Smooth muscle cell (in vitro differentiated cells): ENCODE measurements around the gene PLXNB1. TPM values are rescaled to one million over a fixed set of nuclear protein-coding genes. Genes with fewer than 3 reads are reported as not detected.
"Not testable (repeated sequence)": the region's sequence is repeated elsewhere in the genome, so short reads cannot be mapped to it uniquely, and the experiment has no call there.

Source experiments
- DNase-seq: peaks from one replicate; lab custom pipeline; 2025; ENCODE audit not compliant: unreplicated experiment; lab: John Stamatoyannopoulos, UW
- H2AFZ ChIP-seq: fragments of 200-600 bp; sonication (generic); 2 replicates; pipeline ENCODE4 v1.6.0; 2016; ENCODE audit warnings: antibody characterized with exemption, low read depth, mild to moderate bottlenecking
- H3F3A ChIP-seq: fragments of 200-600 bp; sonication (generic); 2 replicates; pipeline ENCODE4 v1.6.0; 2017; ENCODE audit warnings: antibody characterized with exemption, low read depth
- H3K27ac ChIP-seq: fragments of 200-600 bp; sonication (generic); 2 replicates; pipeline ENCODE4 v1.5.1; 2016; ENCODE audit warnings: low read depth, mild to moderate bottlenecking
- H3K27me3 ChIP-seq: fragments of 200-600 bp; sonication (generic); 2 replicates; pipeline ENCODE4 v1.6.1; 2016; ENCODE audit warnings: low read depth, mild to moderate bottlenecking
- H3K36me3 ChIP-seq: fragments of 200-600 bp; sonication (generic); 2 replicates; pipeline ENCODE4 v1.5.1; 2016; ENCODE audit warnings: low read depth
- H3K4me1 ChIP-seq: fragments of 200-600 bp; sonication (generic); 2 replicates; pipeline ENCODE4 v1.5.1; 2016; ENCODE audit warnings: low read depth
- H3K4me2 ChIP-seq: fragments of 200-600 bp; sonication (generic); 2 replicates; pipeline ENCODE4 v1.6.0; 2016; ENCODE audit warnings: mild to moderate bottlenecking
- H3K4me3 ChIP-seq: fragments of 200-600 bp; sonication (generic); 2 replicates; pipeline ENCODE4 v1.5.1; 2016; ENCODE audit warnings: mild to moderate bottlenecking
- H3K79me2 ChIP-seq: fragments of 200-600 bp; sonication (generic); 2 replicates; pipeline ENCODE4 v1.6.0; 2016; ENCODE audit warnings: low read depth, mild to moderate bottlenecking
- H3K9ac ChIP-seq: fragments of 200-600 bp; sonication (generic); 2 replicates; pipeline ENCODE4 v1.6.0; 2016; ENCODE audit warnings: low read depth
- H3K9me3 ChIP-seq: fragments of 200-600 bp; sonication (generic); replicated peaks from 2 replicates; pipeline ENCODE4 v1.5.1; 2016; ENCODE audit warnings: low read depth
- H4K20me1 ChIP-seq: fragments of 200-600 bp; sonication (generic); 2 replicates; pipeline ENCODE4 v1.6.0; 2016; ENCODE audit warnings: low read depth
- CTCF ChIP-seq: fragments of 200-600 bp; sonication (generic); IDR thresholded peaks from 2 replicates; pipeline ENCODE4 v1.5.1; 2017; ENCODE audit warnings: borderline replicate concordance, mild to moderate bottlenecking, antibody characterized with exemption; ENCODE audit not compliant: insufficient read depth, poor library complexity, severe bottlenecking
- WGBS: methylation state at CpG from one replicate; pipeline ENCODE4 v1.1.7; 2016; ENCODE audit warnings: low lambda C conversion rate; 5-methylcytosine and 5-hydroxymethylcytosine counted together
- polyA plus RNA-seq: library from polyadenylated mRNA; unstranded; fragments of >200 nt; fragmentation: Nextera tagmentation; extraction: Ambion mirVana; gene quantifications from 2 replicates; pipeline ENCODE4 v1.2.1, GENCODE V29; 2016
- total RNA-seq: library from RNA; depleted of rRNA; stranded (reverse); fragments of >200 nt; gene quantifications from 2 replicates; pipeline ENCODE4 v1.2.3, GENCODE V29; 2014

Gene PLXNB1
- total and polyA plus RNA-seq, 2 experiments from 2014 or later = 15.5 to 26.9 TPM

GRCh38 chr3:48477959-48478520, 48.2 kb upstream of the PLXNB1 start:
- no peaks in the 10 kb centered on the region for H3K36me3 ChIP-seq
- peaks cover 20% of the 10 kb centered on the region for H3K4me1 ChIP-seq
- no peaks in the 10 kb centered on the region for H3K27me3 ChIP-seq
- H3F3A ChIP-seq = peaks cover 7% of the 10 kb centered on the region
- H4K20me1 ChIP-seq = no peaks in the 10 kb centered on the region
- H3K27ac ChIP-seq = no peak overlapping the region
- no peaks in the 10 kb centered on the region for H3K79me2 ChIP-seq
- no peak for DNase-seq
- no peaks in the 10 kb centered on the region for H3K9me3 ChIP-seq
- H3K9ac ChIP-seq = no peak overlapping the region
- no peak overlapping the region for H3K4me3 ChIP-seq
- H2AFZ ChIP-seq = no peak overlapping the region
- H3K4me2 ChIP-seq = no peak overlapping the region
- no peak for TF ChIP-seq CTCF
- 93% methylated on average over 9 of the region's 9 CpGs for WGBS

- WGBS = 93% methylated on average over 9 of the region's 9 CpGs
- no peak for TF ChIP-seq CTCF
These were observed 46.7 kb upstream of the PLXNB1 start for GRCh38 chr3:48476426-48477053.

GRCh38 chr3:48475188-48475587, 45.3 kb upstream of the PLXNB1 start:
- no peaks in the 10 kb centered on the region for H3K36me3 ChIP-seq
- 77% methylated on average over 11 of the region's 11 CpGs for WGBS
- H2AFZ ChIP-seq = no peak overlapping the region
- no peaks in the 10 kb centered on the region for H3K27me3 ChIP-seq
- H3K27ac ChIP-seq = no peak overlapping the region
- peaks cover 7% of the 10 kb centered on the region for H3F3A ChIP-seq
- H3K79me2 ChIP-seq = peaks cover 26% of the 10 kb centered on the region
- peaks cover 31% of the 10 kb centered on the region for H3K4me1 ChIP-seq
- TF ChIP-seq CTCF = no peak
- no peak for DNase-seq
- no peaks in the 10 kb centered on the region for H4K20me1 ChIP-seq
- H3K9me3 ChIP-seq = no peaks in the 10 kb centered on the region
- no peak overlapping the region for H3K4me3 ChIP-seq
- H3K9ac ChIP-seq = no peak overlapping the region
- no peak overlapping the region for H3K4me2 ChIP-seq

More at GRCh38 chr3:48476426-48477053, 46.7 kb upstream of the PLXNB1 start:
- DNase-seq = no peak
- H3K9ac ChIP-seq = no peak overlapping the region
- no peak overlapping the region for H3K4me2 ChIP-seq
- no peak overlapping the region for H2AFZ ChIP-seq
- H3K36me3 ChIP-seq = no peaks in the 10 kb centered on the region
- H3K9me3 ChIP-seq = no peaks in the 10 kb centered on the region
- H4K20me1 ChIP-seq = no peaks in the 10 kb centered on the region
- no peak overlapping the region for H3K4me3 ChIP-seq
- peaks cover 12% of the 10 kb centered on the region for H3K79me2 ChIP-seq
- H3K4me1 ChIP-seq = peaks cover 30% of the 10 kb centered on the region
- H3K27me3 ChIP-seq = no peaks in the 10 kb centered on the region
- no peak overlapping the region for H3K27ac ChIP-seq
- H3F3A ChIP-seq = peaks cover 7% of the 10 kb centered on the region

- Histone ChIP-seq H3K79me2 (peaks cover 29% of the 10 kb centered on the region), H3K9ac (no peak overlapping the region), H3K4me2 (no peak overlapping the region), H3K4me1 (peaks cover 31% of the 10 kb centered on the region), H3K36me3 (no peaks in the 10 kb centered on the region), H3K9me3 (no peaks in the 10 kb centered on the region), H3F3A (peaks cover 7% of the 10 kb centered on the region), H3K27ac (no peak overlapping the region), H3K27me3 (no peaks in the 10 kb centered on the region), H2AFZ (no peak overlapping the region), H3K4me3 (no peak overlapping the region), H4K20me1 (no peaks in the 10 kb centered on the region)
- DNase-seq = no peak
- TF ChIP-seq CTCF = no peak
- WGBS = 55% methylated on average over 4 of the region's 4 CpGs
These were observed 44.7 kb upstream of the PLXNB1 start for GRCh38 chr3:48474619-48475018.

DNA sequence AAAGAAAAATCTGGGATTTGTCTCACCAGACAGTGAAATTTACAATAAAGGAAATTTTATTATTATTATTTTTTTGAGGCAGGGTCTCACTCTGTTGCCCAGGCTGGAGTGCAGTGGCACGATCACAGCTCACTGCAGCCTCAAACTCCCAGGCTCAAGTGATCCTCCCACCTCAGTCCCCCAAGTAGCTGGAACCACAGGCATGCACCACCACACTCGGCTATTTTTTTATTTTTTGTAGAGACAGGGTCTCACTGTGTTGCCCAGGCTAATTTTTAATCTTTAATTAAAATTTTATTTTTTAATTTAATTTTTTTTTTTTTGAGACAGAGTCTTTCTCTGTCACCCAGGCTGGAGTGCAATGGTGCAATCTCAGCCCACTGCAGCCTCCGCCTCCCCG, 44.1 kb upstream of the PLXNB1 start:
- peaks cover 29% of the 10 kb centered on the region for H3K79me2 ChIP-seq
- not testable (repeated sequence) for H3K9ac ChIP-seq, DNase-seq, H3K36me3 ChIP-seq, H3F3A ChIP-seq, H3K9me3 ChIP-seq, H2AFZ ChIP-seq, H3K27me3 ChIP-seq, H4K20me1 ChIP-seq, H3K27ac ChIP-seq, H3K4me2 ChIP-seq, H3K4me3 ChIP-seq
- peaks cover 31% of the 10 kb centered on the region for H3K4me1 ChIP-seq
- WGBS = 78% methylated on average over 4 of the region's 4 CpGs
